Activated T-helper 2 cell treated with anti-CD3 and anti-CD28 coated beads, Interferon-gamma antibody, Interleukin-2, Interleukin-4, amounts not matched to agents 10 μg/mL and 5 μg/mL and 100 μg/mL, durations not matched to agents 14 hours and 24 hours and 36 hours (primary cell): ENCODE data around the gene KCTD2. TPM values are rescaled to one million over a fixed set of nuclear protein-coding genes. Genes with fewer than 3 reads are reported as not detected.

Experiments used
- DNase-seq: peaks from one replicate; pipeline ENCODE4 v3.0.0; 2021; ENCODE audit warnings: low spot score
- H3K27ac Mint-ChIP-seq: one replicate; pipeline ENCODE4 v1.8.0; 2021; ENCODE audit warnings: mixed read lengths
- H3K27me3 Mint-ChIP-seq: one replicate; pipeline ENCODE4 v1.8.0; 2021; ENCODE audit warnings: low read depth, mixed read lengths
- H3K36me3 Mint-ChIP-seq: one replicate; pipeline ENCODE4 v1.8.0; 2021; ENCODE audit warnings: low read depth, mixed read lengths
- H3K4me1 Mint-ChIP-seq: one replicate; pipeline ENCODE4 v1.8.0; 2021; ENCODE audit warnings: low read depth, mixed read lengths
- H3K4me3 Mint-ChIP-seq: one replicate; pipeline ENCODE4 v1.8.0; 2021; ENCODE audit warnings: low read depth, mild to moderate bottlenecking, moderate library complexity, mixed read lengths
- H3K9me3 Mint-ChIP-seq: one replicate; pipeline ENCODE4 v1.8.0; 2021; ENCODE audit warnings: mixed read lengths
- intact Hi-C: fragments of 100-400 bp; cut with micrococcal nuclease; formaldehyde crosslinking; loops from one replicate; pipeline ENCODE4 v1.15.1; 2023
- total RNA-seq: library from RNA; stranded (reverse); gene quantifications from 2 replicates; pipeline ENCODE4 v1.2.3, GENCODE V29; 2022

KCTD2 gene
- total RNA-seq, 1 donor from 2014 or later: 18.0 TPM

GRCh38 chr17:75078284-75079022 is 31.4 kb downstream of the KCTD2 start:
- no peak for DNase-seq
- intact Hi-C loops: no loop called here
- Mint-ChIP-seq H3K4me1 (peaks cover 5% of the 10 kb centered on the region), H3K36me3 (no peaks in the 10 kb centered on the region), H3K27me3 (peaks cover 2% of the 10 kb centered on the region), H3K9me3 (no peaks in the 10 kb centered on the region), H3K4me3 (no peak overlapping the region), H3K27ac (no peak overlapping the region)

DNA sequence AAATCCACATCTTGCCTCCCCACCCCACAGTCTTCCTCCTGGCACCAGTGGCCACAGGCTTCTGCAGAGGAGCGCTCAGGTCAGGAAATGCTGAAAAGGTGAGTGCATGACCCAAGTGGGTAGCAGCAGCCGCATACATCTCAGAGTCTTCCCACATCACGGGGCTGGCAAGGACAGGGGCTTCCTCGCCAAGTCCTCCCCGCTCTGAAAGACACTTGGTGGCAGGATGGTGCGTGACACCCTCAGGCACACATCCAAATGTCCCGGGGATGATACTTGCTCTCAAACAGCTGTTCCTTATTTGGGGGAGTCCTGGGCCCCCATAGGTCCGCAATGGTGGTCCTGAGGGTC is 32.0 kb downstream of the KCTD2 start:
- H3K36me3 Mint-ChIP-seq: no peaks in the 10 kb centered on the region
- no peak for DNase-seq
- peaks cover 5% of the 10 kb centered on the region for H3K4me1 Mint-ChIP-seq
- intact Hi-C loops: no loop called here
- H3K27ac Mint-ChIP-seq: no peak overlapping the region
- H3K4me3 Mint-ChIP-seq: no peak overlapping the region
- H3K9me3 Mint-ChIP-seq: no peaks in the 10 kb centered on the region
- peaks cover 2% of the 10 kb centered on the region for H3K27me3 Mint-ChIP-seq

- H3K36me3 Mint-ChIP-seq: no peaks in the 10 kb centered on the region
- intact Hi-C loops: no loop called here
- no peak for DNase-seq
- no peak overlapping the region for H3K27ac Mint-ChIP-seq
- H3K4me1 Mint-ChIP-seq: peaks cover 16% of the 10 kb centered on the region
- peaks cover 2% of the 10 kb centered on the region for H3K27me3 Mint-ChIP-seq
- H3K9me3 Mint-ChIP-seq: no peaks in the 10 kb centered on the region
- H3K4me3 Mint-ChIP-seq: no peak overlapping the region
These were observed 34.9 kb downstream of the KCTD2 start for GRCh38 chr17:75081611-75082540.

DNA sequence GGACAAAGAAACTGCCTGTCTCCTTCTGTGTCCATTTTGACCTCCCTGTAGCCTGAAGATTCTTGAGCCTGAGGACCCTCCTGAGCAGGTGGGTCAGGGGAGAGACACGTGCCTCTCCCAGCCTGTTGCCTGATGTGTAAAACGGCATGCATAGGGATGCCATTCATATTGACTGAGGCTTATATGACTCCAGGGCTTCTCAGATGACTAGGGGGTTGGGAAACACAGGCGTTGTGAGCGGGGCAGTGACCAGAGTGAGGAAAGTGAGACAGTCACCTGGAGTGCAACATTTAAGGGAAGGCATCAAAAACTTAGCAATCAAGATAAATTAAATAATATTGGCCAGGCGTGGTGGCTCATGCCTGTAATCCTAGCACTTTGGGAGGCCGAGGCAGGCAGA is 35.7 kb downstream of the KCTD2 start:
- H3K4me3 Mint-ChIP-seq: no peak overlapping the region
- peaks cover 2% of the 10 kb centered on the region for H3K27me3 Mint-ChIP-seq
- no peaks in the 10 kb centered on the region for H3K9me3 Mint-ChIP-seq
- no peak for DNase-seq
- H3K4me1 Mint-ChIP-seq: peaks cover 14% of the 10 kb centered on the region
- H3K36me3 Mint-ChIP-seq: no peaks in the 10 kb centered on the region
- intact Hi-C loops: no loop called here
- no peak overlapping the region for H3K27ac Mint-ChIP-seq

DNA sequence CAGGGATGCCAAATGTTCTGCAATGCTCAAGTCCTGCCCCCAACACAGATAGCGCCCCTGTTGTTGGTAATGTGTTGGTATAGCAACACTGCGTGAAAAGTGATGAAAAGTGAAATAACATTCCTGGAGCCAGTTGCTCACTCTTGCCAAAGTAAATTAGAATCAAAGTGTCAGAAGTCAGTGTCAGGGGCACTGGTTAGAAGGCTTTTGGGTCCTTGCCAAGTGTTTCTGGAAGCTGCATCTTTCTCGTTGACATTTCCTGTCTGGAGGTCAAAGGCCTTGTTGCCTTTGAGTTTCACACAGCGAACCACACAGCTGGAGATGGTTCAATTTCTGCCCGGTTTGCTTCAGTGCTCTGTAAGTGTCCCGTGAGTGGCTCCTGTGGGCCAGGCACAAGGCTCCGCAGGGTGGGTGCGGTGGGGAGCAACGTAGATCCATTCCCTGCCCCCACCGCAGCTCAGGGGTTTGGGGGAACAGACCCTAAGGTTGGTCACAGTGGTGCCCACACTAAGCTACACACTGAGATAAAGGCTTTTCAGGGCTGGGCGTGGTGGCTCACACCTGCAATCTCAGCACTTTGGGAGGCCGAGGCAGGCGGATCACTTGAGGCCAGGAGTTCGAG is 37.1 kb downstream of the KCTD2 start:
- no peak for DNase-seq
- H3K4me1 Mint-ChIP-seq: peaks cover 19% of the 10 kb centered on the region
- intact Hi-C loops: no loop called here

GRCh38 chr17:75086496-75087181 is 39.6 kb downstream of the KCTD2 start:
- H3K36me3 Mint-ChIP-seq: no peaks in the 10 kb centered on the region
- H3K27me3 Mint-ChIP-seq: peaks cover 2% of the 10 kb centered on the region
- intact Hi-C loops: no loop called here
- H3K4me3 Mint-ChIP-seq: peak overlapping the region; percentile 61
- peaks cover 27% of the 10 kb centered on the region for H3K4me1 Mint-ChIP-seq
- peak overlapping the region; percentile 64 for H3K27ac Mint-ChIP-seq
- H3K9me3 Mint-ChIP-seq: no peaks in the 10 kb centered on the region
- DNase-seq: no peak

More for the DNA sequence above, 37.1 kb downstream of the KCTD2 start:
- no peak overlapping the region for H3K4me3 Mint-ChIP-seq
- H3K36me3 Mint-ChIP-seq: no peaks in the 10 kb centered on the region
- H3K27ac Mint-ChIP-seq: no peak overlapping the region
- no peaks in the 10 kb centered on the region for H3K9me3 Mint-ChIP-seq
- peaks cover 2% of the 10 kb centered on the region for H3K27me3 Mint-ChIP-seq

DNA sequence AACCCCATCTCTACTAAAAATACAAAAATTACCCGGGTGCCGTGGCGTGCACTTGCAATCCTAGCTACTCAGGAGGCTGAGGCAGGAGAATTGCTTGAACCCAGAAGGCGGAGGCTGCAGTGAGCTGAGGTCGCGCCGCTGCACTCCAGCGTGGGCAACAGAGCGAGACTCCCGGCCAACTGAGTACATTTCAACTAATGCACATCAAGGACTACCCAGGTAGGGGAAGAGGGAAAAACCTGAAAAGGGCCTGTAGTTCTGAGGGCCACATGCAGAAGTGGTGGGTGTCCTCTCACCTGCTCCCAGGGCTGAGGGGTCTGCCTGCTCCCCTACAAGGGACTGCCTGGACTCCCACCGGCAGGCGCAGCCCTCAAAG is 40.1 kb downstream of the KCTD2 start:
- Mint-ChIP-seq H3K4me1 (peaks cover 29% of the 10 kb centered on the region), H3K27ac (peak overlapping the region; percentile 44), H3K36me3 (no peaks in the 10 kb centered on the region), H3K27me3 (peaks cover 2% of the 10 kb centered on the region), H3K9me3 (no peaks in the 10 kb centered on the region), H3K4me3 (peak overlapping the region; percentile 61)
- DNase-seq: no peak
- intact Hi-C loops: no loop called here

DNA sequence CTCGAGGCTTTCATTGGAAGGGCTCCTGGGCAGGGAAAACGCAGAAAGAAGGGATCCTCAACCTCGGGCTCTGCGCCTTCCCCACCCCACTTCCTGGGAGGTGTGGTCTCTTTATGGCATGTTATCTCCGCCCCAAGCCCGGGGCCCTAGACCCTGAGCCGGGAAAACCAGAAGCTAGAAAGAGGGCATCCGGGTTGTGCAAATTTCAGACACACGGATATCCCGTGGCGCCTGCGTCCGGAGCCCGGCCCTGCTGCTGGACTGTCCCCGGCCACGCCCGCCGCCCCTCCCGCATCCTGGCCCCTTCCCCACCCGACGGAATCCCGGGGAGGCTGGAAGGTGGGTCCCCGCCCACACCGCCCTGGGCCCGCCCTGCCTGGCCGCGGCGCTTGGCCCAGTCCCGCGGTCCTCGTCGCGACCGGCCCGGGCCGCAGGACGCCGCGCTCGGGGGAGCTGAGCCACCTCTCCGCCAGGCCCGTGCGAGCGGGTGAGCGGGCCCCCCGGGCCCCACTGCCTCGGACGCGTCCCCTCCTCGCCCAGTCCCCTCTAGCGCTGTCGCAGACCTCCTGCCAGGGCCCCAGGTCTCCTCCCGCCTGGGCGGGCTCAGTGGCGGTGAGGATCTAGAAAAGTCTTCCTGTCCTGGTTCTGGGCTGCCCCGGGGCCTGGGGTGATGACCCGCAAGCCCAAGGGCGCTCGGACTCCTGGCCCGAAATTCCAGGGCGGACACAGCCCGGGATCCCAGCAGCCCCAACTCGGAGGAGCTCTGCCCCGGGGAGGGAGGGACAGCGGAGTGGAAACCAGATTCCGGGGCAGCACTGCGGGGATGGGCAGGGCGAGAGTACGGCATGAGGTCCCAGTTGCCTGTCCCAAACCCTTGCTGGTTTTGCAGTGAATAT is 40.8 kb downstream of the KCTD2 start, which contains the start of gene SLC16A5:
Gene SLC16A5 (plus strand): TSS at position 397 of the 896 bp plus-strand sequence. CDS start 5,683 bp downstream, outside the sequence.
- Mint-ChIP-seq H3K27me3 (no peaks in the 10 kb centered on the region), H3K4me1 (peaks cover 29% of the 10 kb centered on the region), H3K9me3 (no peaks in the 10 kb centered on the region), H3K4me3 (peak within 1 kb of the TSS; percentile 82), H3K27ac (peak within 1 kb of the TSS; percentile 64), H3K36me3 (no peaks in the 10 kb centered on the region)
- intact Hi-C loops: no loop called here
- DNase-seq: peak; percentile 48

GRCh38 chr17:75088465-75089417 is 41.7 kb downstream of the KCTD2 start:
- Mint-ChIP-seq H3K9me3 (no peaks in the 10 kb centered on the region), H3K4me3 (peak overlapping the region; percentile 82), H3K27ac (peak overlapping the region; percentile 58), H3K27me3 (no peaks in the 10 kb centered on the region), H3K36me3 (no peaks in the 10 kb centered on the region), H3K4me1 (peaks cover 29% of the 10 kb centered on the region)
- no peak for DNase-seq
- intact Hi-C loops: no loop called here

DNA sequence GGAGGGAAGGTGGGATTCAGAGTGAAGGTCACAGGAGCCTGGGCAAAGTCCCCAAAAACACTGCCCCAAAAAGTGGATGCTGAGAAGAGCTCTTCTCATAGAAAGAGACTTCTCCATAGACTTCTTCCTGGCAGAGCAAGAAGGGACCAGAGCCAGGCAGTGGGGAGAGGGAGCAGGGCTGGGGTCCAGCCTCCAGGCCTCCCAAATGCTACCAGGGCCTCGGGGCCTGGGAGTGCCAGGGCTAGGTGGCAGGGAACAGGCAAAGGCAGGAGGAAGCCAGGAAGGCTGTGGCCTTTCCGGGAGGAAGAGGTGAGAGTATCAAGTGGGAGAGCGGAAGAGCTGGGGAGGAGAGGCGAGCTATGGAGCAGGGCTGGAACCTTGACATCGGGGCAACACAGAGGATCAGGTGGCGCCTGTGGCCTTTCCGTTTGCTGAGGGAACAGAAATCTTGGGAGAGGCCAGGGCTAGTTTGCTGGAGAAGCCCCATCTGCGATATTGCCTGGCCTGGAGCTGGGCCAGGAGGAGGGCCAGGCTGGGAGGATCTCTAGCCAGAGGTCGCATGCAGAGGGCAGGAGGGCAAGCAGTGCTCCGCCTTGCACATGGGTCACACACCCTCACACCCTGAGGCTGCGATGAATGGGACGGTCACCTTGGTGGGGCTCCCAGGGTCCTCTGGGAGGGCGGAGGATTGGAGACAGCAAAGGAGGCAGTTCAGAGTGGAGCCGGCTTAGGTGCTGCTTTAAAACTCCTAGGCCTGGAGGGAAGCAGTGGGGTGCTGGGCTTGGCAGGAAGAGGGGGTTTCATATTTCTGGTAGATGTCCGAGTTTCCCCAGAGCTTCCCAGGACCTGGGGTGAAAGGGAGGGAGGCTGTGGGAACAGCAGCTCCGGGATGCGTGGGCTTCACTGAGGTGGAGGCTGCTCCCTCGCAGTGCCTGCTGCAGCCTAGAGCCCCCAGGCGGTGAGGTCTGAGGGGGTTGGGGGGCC is 44.1 kb downstream of the KCTD2 start:
- Mint-ChIP-seq H3K27ac (no peak overlapping the region), H3K36me3 (no peaks in the 10 kb centered on the region), H3K27me3 (no peaks in the 10 kb centered on the region), H3K4me3 (no peak overlapping the region), H3K9me3 (no peaks in the 10 kb centered on the region), H3K4me1 (peaks cover 24% of the 10 kb centered on the region)
- no peak for DNase-seq
- intact Hi-C loops: no loop called here
